GM18505 (cell line): Measurements from ENCODE around the gene DOK4.
"Not testable (repeated sequence)": the region's sequence is repeated elsewhere in the genome, so short reads cannot be mapped to it uniquely, and the experiment has no call there.

ENCODE experiments used
- ATAC-seq: cut with Tn5 transposase; IDR thresholded peaks from one replicate; pipeline ENCODE4 v1.9.1; 2021; ENCODE audit not compliant: unreplicated experiment
- POLR2A ChIP-seq: IDR thresholded peaks from 4 replicates; pipeline ENCODE4 v1.6.1; 2011; ENCODE audit warnings: borderline replicate concordance; ENCODE audit not compliant: insufficient read depth, insufficient read length; ENCODE audit errors: extremely low read depth

DOK4 gene

DNA sequence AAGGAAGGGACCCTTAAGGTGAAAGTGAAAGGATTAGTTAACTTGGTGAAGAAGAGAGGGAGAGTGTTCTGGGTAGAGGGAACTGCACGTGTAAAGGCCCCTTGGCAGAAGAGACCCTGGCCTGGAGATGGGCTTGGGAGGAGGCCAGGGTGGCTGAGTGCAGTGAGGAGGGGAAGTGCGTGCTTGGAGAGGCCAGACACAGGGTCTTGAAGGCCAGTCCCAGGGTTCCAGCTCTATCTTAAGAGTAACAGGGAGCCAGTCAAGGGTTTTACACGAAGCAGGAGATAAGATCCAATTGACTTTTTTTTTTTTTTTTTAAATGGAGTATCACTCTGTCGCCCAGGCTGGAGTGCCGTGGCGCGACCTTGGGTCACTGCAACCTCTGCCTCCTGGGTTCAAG is 15.2 kb upstream of the DOK4 start:
- ATAC-seq = no peak
- no peak for TF ChIP-seq POLR2A

GRCh38 chr16:57500578-57501111 is 14.4 kb upstream of the DOK4 start:
- TF ChIP-seq POLR2A = no peak
- ATAC-seq = no peak

GRCh38 chr16:57499941-57500340 is 13.6 kb upstream of the DOK4 start:
- ATAC-seq = not testable (repeated sequence)

DNA sequence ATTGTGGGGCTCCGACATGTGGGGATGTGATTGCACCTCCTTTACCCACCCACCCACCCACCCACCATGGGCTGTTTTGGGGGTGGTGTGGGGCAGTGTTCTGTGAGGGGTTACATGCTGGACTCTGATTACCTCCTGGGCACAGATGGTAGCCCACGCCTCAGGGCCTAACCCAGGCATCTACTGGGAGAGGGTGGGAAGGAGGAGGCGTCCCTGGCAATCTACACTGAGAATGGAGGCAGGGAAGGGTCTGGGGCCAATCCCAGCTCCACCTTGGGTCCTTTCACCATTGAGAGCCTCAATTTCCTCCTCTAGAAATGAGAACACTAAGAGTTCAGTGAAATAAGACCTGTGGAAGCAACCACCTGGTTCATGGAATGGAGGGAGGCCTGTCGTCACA is 11.7 kb upstream of the DOK4 start:
- ATAC-seq = no peak
- no peak for TF ChIP-seq POLR2A

- TF ChIP-seq POLR2A = no peak
- ATAC-seq = no peak
Observed at GRCh38 chr16:57497121-57497520, 10.8 kb upstream of the DOK4 start.

DNA sequence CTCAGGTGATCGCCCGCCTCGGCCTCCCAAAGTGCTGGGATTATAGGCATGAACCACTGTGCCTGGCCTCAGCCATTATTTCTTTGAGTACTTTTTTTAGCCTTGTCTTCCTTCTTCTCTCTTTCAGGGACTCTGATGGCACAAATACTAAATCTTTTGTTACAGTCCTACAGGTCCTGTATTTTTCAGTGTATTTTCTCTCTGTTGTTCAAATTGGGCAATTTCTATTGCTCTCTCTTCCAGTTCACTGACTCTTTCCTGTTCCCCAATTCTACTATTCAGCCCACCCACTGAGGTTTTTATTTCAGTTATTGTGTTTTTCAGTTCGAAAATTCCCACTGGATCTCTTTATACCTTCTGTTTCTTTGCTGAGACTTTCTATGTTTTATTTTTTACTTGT is 7.5 kb upstream of the DOK4 start:
- ATAC-seq = no peak

DNA sequence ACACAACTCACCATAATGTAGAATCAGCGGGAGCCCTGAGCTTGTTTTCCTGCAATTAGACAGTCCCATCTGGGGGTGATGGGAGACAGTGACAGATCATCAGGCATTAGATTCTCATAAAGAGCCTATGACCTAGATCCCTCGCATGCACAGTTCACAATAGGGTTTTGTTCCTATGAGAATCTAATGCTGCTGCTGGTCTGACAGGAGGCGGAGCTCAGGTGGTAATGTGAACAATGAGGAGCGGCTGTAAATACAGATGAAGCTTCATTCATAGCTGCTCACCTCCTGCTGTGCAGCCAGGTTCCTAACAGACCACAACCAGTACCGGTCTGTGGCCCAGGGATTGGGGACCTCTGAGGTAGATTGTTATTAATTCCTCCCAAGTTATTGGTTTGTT is 2.9 kb upstream of the DOK4 start:
- no peak for TF ChIP-seq POLR2A
- ATAC-seq = no peak

More for the DNA sequence above, 7.5 kb upstream of the DOK4 start:
- TF ChIP-seq POLR2A = no peak

DNA sequence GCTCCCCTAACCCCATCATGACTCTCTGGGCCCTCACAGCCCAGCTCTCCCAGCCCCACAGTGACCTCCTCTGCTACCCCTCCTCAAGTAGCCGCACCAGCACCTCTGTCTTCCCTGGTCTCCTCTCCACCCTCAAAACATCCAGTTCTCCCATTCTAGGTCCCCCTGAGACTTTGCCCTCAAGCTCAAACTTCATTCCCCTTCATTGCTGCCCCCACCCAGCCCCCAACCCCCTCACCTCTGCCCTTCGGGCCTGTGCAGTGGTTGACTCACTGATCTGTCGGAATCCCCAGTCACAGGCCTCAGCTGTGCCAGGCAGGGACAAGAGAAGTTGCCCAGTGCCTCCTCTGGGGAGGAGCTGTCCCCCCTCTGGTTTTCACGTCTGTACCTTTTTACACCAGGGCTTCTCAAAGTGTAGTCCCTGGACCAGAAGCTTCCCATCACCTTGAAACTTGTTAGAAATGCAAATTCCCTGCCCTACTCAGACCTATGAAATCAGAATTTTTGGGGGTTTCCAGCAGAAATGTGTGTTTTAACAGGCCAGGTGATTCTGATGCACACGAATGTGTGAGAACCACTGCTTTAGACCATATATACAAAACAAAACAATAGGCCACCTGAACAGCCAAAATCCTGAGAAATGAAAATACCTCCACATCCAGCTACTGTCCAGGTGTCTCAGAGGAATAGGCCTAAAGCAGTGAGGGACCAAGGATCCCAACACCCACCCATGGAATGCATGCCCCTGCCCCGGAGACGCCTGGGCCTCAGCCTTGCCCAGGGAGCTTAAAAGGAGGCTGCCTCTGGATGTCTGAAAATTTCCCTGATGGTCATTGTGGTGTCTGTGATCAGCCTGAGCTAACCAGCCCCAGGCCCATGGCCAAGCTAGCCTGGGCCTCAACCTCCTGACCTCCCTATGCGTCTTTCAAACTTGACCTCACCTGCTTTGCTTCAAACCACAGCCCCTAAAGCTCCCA is 853 bp upstream of the DOK4 start:
- ATAC-seq = no peak
- TF ChIP-seq POLR2A = no peak

GRCh38 chr16:57485091-57485915 is 990 bp downstream of the DOK4 start:
- no peak for ATAC-seq
- no peak for TF ChIP-seq POLR2A

DNA sequence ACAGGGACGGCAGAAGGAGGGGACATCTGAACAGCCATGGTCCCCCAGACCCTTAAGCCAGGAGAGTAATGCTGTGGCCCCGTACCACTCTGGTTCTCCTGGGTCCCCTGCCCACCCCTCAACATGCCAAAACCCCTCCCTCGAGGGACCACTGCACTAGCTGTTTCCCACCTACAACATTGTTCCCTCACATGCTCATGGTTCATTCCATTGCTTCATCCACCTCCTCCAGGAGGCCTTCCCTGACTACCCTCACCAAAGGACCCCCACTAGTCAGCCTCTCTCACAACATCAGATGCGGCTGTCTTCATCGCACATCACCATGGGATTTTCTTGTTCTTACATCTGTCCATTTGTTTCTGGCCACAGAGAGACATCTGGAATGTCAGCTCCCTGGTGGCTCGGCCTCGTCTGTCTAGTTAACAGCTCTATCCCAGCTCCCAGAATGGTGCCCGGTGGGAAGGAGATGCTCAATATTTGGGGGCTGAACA is 1.7 kb downstream of the DOK4 start:
- no peak for ATAC-seq
- no peak for TF ChIP-seq POLR2A

- no peak for TF ChIP-seq POLR2A
- ATAC-seq = no peak
Observed at GRCh38 chr16:57483725-57484514, 2.4 kb downstream of the DOK4 start.

GRCh38 chr16:57482845-57483545 is 3.3 kb downstream of the DOK4 start:
- TF ChIP-seq POLR2A = no peak
- no peak for ATAC-seq
